GM18517 (cell line): ENCODE data around the gene ASTN1.

Experiments used
- ATAC-seq: cut with Tn5 transposase; IDR thresholded peaks from one replicate; pipeline ENCODE4 v1.9.1; 2021; ENCODE audit warnings: mild to moderate bottlenecking, moderate library complexity; ENCODE audit not compliant: unreplicated experiment

ASTN1 gene

DNA sequence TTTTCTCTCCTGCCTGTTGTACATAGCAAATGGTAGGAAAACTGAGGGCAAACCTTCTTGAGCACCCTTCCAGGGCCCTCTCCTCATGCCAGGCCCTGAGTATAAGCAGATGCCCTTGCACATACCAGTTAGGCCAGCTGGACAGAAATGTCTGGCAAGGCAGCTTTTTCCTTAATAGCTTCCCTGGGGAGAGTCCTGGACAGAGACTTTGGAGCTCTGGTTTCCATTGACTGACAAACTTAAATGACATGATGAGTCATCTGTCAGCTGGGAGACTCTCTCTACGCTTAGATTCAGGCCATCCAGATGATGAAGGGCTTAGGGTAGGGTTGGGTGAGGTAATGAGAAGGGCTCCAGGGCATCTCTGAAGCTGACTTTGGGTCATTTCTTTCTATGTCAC lies 317.5 kb downstream of the ASTN1 start:
- ATAC-seq, result no peak

GRCh38 chr1:176843352-176844297 lies 320.9 kb downstream of the ASTN1 start:
- ATAC-seq, result no peak

DNA sequence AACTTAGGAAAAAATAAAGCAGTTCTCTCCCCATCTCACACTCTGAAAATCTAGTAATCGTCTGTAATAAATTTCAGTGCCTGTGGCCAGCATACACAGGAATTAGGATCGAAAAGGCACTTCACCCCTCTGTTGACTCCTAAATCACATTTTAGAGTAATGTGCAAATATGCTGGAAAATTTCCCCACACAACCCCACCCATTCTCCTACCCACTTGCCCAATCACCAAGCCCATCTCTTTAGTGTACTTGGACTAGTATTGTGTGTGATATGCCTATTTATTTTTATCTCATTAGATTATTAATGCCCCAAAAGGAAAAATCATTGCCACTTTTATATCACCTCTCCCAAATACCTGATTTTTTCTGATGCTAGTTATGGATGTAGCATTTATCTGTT lies 323.3 kb downstream of the ASTN1 start:
- no peak for ATAC-seq

DNA sequence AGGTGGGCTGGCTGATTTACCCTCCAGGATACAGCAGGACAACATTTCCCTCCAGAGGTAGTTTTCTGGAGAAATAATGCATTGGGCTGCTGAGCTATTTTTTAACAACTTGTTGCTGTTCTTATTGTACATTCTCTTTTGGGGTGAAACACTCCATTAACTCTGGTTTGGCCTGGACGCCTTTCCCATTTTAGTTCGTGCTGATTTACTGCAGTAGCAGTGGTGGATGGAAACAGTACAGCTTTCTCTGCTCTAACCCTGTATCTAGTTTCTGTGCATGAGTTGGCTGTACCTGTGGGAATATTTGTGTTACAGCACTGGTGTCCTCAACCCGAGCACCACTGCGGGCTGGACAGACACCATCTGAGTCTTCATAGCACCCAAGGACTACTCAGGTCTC lies 325.3 kb downstream of the ASTN1 start:
- no peak for ATAC-seq

- ATAC-seq, result no peak
Measured at GRCh38 chr1:176838276-176838995, 326.1 kb downstream of the ASTN1 start.

GRCh38 chr1:176837708-176838107 lies 326.8 kb downstream of the ASTN1 start:
- ATAC-seq, result no peak

GRCh38 chr1:176831150-176831549 lies 333.4 kb downstream of the ASTN1 start:
- ATAC-seq, result no peak

GRCh38 chr1:176829261-176829660 lies 335.3 kb downstream of the ASTN1 start:
- ATAC-seq, result no peak

DNA sequence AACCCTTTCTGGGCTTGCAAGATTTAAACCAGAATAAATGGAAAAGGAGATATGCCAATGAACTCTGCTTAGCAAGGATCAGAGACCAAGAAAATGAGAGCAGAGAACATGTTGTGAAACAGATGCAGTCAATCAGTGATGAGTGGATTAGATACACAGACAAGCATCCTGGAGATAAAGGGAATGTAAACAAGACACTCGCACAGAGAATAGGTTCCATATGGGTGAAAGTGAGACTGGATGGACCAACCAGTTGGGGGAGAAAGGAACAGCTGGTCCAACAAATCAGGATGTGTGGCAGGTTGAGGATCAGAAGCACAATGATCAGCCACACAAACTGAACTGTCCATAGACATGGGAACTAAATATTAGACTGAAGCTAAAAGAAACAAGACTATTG lies 338.2 kb downstream of the ASTN1 start:
- ATAC-seq, result no peak

GRCh38 chr1:176820391-176821031 lies 344.0 kb downstream of the ASTN1 start:
- no peak for ATAC-seq

- ATAC-seq, result no peak
Measured at GRCh38 chr1:176816232-176816631, 348.3 kb downstream of the ASTN1 start.

DNA sequence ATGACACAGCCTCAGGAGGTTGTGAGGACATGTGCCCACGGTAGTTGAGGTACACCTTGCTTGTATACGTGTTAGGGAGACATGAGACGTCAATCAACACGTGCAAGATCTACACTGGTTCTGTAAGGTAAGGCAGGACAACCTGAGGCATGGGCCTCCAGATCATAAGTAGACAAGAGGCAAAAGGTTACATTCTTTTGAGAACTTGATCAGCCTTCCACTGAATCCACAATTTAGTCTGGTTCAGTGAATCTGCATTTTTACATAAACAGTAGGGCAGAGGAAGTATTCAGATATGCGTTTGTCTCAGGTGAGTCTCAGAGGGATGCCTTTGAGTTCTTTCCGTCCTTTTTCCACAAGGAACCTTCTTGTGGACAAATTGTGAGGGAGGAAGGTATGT lies 348.9 kb downstream of the ASTN1 start:
- ATAC-seq, result no peak

DNA sequence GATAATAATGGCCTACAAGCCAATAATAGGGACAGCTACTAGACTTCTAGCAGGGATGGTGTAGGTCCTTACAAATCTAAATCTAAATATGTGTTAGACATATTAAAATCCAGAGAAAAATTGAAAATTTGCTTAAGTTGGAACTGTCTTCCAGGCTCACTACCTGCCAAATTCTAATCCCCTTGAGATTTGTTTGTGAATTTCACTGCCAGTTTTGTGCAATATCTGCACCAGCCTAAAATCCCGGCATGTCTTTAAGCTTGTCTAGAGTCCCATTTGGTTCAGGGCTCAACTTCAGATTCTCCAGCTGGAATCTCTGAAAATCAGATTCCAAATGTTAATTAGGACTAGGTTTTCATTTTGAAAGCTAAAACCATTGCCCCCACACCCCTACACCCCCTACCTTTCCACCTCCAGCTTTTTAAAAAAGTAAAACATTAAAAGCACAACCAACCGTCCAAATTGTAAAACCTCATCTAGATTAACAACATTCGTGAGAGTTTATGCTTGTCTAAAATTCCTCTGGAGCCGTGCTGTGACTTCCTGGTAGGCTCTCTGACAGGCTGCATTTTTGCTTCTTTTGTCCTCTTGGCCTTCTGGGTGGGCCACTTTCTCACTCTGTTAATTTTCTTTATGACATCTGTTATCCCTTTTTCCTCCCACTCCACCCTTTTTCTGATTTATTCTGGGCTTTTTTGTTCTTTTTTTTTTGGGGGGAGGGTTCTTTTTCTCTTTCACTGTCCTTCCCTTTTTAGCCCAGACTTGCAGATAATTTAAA lies 352.8 kb downstream of the ASTN1 start:
- no peak for ATAC-seq

DNA sequence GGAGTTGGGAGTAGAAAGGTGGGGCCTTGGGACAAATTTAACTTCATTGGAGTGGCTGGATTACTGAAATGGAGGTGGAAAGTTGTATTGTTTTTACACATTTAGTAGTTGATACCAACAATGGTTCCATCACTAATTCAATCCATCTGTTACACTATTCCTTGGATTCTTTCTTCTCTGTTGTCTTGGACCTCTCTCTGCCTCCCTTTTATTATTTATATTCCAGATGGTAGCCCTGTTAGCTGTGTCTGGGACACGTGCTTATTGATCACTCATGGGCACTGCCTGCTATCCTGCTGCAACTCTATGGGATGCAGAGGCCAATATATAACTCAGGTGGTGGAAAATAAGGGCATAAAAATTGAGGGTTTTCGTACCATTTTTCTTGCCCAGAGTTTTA lies 355.2 kb downstream of the ASTN1 start:
- ATAC-seq, result no peak
